ENCODE measurements around the gene LARP4. TPM values are rescaled to one million over a fixed set of nuclear protein-coding genes. Genes with fewer than 3 reads are reported as not detected.
"Not testable (repeated sequence)": the region's sequence is repeated elsewhere in the genome, so short reads cannot be mapped to it uniquely, and the experiment has no call there.

Gene LARP4
- total RNA-seq, 1 donor from 2014 or later, result 87.3 TPM

DNA sequence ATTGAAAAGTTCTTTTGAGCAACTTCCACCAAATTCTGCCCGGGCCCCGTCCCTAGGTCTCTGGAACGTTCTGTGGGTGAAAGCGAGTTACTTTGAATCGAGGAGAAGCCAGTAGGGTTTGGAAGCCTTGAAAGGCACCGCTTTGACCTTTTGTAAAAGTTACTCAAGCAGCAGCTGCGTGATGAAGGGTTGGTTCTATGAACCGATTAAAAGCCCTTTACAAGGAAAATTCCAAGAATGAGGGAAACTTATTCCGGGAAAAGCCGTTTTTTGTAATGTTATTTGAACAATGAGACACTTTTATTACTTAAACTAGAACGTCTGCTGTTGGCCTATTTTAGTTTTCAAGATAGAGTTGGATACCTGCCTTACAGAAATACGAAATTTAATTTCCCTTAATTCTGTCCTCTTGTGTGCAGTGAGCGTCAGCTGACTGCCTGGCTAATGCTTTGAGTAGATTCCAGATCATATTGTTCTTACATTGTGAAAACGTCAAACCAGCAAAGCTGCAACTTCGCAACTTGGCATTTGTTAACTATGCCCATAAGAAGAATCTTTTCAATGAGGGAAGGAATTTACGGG is 906 bp downstream of the LARP4 start:
- peak; percentile 59 for DNase-seq

DNA sequence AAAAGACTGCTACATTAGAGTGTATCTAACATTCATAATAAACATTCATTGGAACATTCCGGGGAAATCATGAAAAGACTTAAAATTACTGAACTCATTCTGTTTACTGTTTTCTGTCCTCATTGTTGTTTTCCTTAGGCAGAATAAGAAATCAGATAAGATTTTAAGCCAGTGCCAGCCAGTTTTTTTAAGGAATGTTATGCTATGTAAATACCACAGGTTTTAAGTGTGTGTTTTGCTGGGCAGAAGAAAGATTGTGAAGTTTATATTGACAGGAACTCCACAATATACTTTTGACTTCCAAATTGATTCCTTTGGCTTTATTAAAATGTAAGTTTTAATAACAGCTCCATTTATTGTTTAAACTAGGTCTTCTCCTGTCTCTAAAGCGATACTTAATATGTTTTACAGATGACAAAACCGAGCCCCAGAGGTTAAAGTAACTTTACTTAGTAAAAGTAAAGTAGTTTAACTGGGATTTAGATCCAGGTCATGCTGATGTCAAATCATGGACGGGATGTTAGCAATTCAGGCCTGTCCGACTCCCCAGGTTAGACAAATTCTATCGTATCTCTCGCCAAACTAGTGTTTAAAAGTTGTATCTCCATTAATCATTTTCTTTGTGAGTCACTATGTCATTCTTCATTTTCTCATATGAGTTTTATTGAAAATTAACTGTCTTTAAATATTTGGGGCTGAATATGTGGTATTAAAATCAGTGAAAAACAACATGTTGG is 1.7 kb downstream of the LARP4 start:
- DNase-seq, result peak; percentile 10

DNA sequence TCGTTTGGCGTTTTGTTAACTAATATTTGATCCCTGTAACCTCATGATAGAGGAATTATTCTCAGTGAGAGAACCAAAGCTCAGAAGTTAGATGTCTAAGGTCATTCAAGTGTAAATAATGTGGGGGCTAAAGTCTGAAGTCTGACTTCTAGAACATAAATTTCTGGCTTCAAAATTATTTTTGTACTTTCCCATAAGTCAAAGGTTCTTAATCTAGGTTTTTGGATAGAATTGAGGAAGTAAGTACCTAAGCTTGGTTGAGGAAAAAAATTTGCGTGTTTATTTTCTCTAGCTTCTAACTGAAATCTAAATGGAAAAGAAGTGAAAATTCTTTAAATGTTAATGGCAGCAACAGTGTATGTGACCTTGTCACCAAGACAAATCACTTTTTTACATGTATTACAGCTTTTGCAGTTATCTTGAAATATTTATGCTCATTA is 2.3 kb downstream of the LARP4 start:
- no peak for DNase-seq

DNA sequence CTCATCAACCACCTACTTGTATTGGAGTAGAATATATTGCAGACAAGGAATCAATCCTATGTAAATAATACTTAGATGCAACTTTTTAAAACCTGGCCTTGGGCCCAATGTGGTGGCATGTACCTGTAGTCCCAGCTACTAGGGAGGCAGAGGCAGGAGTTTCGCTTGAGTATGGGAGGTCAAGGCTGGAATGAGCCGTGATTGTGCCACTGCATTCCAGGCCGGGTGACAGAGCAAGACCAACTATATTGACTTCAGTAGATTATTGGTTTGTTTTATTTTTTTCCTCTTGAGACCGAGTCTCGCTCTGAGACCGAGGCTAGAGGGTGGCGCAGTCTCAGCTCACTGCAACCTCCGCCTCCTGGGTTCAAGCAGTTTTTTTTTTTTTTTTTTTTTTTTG is 3.6 kb downstream of the LARP4 start:
- no peak for DNase-seq

DNA sequence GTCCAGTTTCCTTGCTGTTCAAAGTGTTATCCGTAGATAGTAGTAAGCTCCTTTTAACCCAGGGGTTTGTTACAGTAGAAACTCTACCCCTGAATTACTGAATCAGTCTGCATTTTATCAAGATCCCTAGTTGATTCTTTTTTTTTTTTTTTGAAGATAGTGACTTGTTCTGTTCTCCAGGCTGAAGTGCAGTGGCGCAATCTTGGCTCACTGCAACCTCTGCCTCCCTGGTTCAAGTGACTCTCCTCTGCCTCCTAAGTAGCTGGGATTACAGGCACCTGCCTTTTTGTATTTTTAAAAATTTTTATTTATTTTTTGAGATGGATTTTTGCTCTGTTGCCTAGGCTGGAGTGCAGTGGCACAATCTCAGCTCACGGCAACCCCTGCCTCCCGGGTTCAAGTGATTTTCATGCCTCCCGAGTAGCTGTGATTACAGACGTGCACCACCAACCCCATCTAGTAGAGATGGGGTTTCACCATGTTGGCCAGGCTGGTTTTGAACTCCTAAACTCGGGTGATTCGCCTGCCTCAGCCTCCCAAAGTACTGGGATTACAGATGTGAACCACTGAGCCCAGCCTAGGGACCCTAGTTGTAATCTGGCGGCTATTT is 10.5 kb downstream of the LARP4 start:
- no peak for DNase-seq

DNA sequence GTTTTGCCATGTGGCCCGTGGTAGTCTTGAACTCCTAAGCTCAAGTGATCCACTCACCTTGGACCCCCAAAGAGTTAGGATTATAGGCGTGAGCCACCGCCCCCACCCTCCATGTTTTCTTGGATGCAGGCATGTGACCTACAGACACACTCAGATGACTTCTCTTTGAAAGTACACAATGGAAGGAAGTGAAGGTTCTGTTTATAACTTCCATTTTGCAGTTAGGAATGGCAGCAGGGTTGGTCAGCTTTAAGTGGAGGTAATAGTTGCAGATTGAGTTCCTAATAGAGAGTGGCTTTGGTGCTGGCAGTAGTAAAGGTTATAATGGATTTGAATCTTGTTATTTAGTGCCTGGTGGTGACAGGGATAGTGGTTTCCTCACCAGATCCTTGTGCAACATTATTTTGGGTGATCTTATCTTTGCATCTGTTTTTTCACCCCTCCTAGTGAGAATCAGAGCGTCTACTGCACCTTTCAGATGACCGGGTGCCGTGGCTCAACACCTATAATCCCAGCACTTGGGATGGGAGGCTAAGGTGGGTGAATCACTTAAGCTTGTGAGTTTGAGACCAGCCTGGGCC is 15.3 kb downstream of the LARP4 start:
- DNase-seq, result no peak

DNA sequence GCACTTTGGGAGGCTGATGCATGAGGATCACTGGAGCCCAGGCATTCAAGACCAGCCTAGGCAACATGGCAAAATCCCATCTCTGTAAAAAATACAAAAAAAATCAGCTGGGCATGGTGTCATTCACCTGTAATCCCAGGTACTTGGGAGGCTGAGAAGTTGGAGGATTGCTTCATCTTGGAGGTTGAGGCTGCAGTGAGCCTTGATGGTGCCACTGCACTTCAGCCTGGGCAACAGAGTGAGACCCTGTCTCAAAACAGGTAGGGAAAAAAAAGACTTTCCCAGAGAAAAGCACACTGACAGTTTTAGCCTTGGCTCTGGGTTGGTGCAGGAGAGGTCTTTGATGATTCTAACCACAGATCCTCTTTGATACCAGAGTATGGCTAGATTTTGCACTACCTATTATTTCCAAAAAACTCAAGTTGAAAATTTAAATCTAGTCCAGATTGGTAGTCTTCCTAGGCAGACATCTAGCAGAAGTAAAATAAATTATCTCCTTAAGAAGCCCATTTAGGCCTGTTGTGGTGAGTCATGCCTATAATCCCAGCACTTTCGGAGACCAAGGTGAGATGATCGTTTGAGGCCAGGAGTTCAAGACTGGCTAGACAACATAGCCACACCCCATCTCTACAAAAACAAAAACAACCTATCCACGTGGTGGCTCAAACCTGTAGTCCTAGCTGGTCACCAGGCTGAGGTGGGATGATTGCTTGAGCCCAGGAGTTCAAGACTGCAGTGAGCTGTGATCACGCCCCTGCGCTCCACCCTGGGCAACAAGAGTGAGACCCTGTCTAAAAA is 18.6 kb downstream of the LARP4 start:
- DNase-seq, result no peak

DNA sequence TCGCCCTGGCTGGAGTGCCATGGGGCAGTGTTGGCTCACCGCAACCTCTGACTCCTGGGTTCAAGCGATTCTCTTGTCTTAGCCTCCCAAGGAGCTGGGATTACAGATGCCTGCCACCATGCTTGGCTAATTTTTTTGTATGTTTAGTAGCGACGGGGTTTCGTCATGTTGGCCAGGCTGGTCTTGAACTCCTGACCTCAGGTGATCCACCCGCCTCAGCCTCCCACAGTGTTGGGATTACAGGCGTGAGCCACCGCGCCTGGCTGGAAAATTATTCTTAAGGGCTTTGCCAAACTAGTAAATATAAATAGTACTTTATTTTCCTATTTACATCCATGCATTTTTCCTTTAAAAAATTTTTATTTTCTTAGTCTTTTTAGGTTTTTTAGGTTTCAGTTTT is 22.2 kb downstream of the LARP4 start:
- not testable (repeated sequence) for DNase-seq

DNA sequence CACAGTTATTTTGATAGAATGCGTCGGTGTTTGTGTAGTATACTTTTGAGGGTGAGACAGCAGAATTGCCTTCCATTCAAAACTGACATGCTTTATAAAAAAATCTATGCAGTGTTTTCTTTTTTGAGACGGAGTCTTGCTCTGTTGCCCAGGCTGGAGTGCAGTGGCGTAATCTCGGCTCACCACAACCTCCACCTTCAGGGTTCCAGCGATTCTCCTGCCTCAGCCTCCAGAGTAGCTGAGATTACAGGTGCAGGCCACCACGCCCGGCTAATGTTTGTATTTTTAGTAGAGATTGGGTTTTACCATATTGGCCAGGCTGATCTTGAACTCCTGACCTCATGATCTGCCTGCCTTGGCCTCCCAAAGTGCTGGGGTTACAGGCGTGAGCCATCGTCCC is 22.7 kb downstream of the LARP4 start:
- DNase-seq, result not testable (repeated sequence)

DNA sequence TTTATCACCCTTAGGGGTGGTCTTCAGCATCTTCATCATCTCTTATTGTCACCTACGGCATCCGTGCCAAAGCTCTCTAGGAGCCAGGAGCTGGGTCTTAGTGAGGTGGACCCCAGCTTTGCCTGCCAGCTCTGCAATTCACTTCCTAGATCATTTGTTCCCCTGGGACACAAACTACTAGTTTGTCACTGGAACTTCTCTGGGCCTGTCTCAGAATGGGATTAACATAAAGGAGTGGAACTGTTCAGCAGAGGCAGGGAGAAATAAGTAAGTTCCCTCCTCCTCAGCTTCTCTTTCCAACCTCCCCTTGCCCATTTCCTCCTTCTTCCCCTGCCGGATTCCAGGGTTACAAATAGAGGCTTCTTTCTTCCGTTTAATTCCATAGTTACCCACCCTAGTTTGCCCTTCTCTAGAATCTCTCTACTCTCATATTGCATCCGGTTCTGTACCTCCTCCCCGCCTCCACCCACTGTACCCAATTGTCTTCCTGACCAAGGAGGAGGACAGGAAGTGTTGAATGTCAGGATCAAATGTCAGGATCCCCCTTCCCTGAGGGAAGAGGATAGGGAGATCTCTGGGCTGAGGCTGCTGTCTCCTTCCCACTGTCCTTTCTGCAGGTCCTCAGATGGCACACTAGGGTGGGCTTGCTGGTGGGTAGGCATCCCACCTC is 25.0 kb downstream of the LARP4 start:
- DNase-seq, result peak; percentile 3

DNA sequence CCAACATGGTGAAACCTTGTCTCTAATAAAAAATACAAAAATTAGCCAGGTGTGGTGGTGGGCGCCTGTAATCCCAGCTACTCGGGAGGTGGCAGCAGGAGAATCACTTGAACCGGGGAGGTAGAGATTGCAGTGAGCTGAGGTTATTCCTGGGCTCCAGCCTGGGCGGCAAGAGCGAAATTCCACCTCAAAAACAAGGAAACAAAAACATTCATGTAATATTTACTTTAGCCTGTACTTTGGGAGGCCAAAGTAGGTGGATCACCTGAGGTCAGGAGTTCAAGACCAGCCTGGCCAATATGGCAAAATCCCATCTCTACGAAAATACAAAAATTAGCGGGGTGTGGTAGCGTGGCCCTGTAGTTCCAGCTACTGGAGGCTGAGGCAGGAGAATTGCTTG is 31.0 kb downstream of the LARP4 start:
- not testable (repeated sequence) for DNase-seq

DNA sequence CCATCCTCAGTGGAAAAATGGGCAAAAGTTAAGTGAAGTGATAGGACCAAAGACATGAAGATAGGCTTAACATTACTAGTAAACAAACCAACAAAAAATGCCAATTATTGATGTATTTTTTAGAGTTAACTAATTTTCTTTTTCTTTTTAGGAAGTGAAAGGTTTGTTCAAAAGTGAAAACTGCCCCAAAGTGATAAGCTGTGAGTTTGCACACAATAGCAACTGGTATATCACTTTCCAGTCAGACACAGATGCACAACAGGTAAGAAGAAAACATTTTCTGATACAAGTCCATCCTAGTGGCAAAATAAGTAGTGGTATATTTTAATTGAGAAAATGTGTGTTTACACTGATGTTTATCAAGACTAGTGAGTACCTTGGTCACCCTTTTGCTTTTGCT is 39.6 kb downstream of the LARP4 start:
- no peak for DNase-seq

DNA sequence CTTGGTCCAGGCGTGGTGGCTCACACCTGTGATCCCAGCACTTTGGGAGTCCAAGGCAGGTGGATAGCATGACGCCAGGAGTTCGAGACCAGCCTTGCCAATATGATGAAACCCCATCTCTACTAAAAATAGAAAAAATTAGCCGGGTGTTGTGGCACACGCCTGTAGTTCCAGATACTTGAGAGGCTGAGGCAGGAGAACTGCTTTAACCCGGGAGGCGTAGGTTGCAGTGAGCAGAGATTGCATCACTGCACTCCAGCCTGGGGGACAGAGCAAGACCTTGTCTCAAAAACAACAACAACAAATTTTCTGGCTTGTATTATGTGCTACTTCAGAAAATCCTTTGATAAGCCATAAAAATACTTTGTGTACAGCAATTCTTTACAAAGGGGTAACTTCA is 41.1 kb downstream of the LARP4 start:
- DNase-seq, result no peak

DNA sequence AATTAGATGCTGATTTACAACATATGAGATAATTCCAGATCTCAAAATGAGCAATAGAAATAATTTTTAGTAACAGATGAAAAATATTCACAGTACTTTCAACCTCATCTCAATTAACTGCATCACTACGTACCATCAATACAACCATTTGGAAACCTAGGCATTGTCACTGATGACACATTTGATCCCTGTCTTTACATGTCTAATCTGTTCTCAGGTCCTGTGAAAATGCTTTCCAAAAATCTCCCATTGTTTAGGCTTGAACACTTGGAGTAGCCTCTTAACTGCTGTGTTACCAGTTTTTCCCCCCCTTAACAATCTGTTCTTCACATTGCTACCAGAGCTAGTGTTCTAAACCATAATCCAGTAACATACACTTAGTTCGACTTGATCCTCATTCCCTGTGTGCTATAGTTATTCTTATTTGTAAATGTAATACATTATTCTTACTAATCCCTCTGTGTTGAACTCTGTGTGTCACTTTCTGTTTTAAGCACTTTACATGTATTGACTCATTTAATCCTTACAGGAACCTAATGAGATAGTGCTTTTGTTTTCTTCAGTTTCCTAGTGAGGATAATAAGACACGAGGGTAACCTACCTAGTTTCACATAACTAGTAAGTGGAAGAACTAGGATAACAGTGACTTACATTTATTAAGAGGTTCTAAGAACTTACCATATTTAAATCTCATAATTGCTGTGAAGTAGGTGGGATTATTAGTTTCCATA is 41.7 kb downstream of the LARP4 start:
- DNase-seq, result no peak

DNA sequence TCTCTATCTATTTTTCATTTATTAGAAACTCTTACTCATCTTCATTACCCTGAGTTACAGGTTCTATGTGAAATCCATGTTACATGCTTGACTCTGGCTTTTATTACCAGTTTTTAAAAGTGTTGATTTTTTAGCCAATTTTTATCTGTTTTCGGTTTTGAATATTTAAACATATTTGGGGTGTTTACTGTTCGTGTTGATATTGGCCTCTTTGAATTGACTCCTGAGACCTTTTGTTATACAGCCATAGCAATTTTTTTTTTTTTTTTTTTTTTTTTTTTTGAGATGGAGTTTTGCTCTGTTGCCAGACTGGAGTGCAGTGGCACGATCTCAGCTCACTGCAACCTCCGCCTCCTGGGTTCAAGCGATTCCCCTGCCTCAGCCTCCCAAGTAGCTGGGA is 49.0 kb downstream of the LARP4 start:
- DNase-seq, result not testable (repeated sequence)

DNA sequence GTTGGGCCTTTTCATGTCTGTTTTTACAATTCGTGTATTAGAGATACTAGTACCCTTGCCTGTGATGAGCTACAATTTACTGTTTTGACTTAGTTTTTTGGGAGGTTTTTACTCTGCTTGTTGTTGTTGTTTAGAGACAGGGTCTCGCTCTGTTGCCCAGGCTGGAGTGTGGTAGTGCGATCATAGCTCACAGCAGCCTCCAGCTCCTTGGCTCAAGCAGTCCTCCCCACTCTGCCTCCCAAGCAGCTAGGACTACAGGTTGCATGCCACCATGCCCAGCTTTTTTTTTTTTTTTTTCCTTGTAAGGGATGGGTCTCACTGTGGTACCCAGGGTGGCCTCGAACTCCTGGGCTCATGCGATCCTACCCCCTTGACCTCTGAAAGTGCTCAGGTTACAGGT is 52.1 kb downstream of the LARP4 start:
- DNase-seq, result no peak

DNA sequence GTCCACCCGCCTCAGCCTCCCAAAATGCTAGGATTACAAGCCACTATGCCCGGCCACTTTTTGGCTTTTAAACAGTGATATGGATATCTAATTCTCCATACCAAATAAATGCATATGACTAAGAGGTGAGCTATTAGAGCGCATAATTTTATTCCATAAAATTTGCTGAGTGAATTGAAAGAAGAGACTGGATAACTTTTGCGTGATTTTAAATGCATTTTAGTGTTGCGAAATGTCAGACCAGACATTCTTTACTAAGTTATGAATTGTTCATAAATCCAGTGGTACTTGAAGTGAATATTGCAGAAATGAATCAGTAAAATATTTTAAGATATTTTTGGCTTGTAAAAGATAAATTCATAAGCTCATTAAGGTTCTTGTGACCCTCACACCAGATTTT is 53.2 kb downstream of the LARP4 start:
- DNase-seq, result no peak

DNA sequence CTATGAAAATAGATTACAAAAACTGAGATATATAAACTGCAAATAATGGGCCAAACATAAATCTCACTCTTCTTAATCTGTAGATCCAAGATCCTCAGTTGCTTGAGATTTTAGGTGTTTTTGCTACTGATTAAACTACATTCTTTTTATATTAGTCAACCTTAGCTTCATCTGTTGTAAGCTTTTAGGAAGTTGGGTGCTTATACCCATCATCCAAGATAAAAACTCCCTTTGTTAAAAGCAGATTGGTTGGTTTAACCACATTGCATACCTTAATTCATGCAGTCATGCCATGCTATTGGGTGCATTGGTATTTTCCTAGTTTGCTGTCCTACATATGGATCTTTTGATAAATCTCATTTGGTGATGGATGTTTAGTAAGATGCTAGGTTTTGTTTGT is 57.9 kb downstream of the LARP4 start:
- DNase-seq, result no peak

DNA sequence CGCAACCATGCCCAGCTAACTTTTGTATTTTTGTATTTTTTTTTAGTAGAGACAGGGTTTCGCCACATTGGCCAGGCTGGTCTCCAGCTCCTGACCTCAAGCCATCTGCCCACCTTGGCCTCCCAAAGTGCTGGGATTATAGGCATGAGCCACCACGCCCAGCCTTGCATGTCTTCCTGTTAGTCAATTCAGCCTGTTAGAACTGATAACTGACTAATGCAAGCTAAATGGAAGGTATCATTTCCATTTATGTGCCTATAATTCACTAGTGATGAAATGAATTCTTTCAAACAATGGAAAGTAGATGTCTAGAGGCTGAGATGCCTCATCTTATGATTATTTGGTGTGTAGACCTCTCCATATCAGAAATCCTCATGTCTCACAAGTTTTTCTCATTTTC is 66.8 kb downstream of the LARP4 start:
- no peak for DNase-seq

DNA sequence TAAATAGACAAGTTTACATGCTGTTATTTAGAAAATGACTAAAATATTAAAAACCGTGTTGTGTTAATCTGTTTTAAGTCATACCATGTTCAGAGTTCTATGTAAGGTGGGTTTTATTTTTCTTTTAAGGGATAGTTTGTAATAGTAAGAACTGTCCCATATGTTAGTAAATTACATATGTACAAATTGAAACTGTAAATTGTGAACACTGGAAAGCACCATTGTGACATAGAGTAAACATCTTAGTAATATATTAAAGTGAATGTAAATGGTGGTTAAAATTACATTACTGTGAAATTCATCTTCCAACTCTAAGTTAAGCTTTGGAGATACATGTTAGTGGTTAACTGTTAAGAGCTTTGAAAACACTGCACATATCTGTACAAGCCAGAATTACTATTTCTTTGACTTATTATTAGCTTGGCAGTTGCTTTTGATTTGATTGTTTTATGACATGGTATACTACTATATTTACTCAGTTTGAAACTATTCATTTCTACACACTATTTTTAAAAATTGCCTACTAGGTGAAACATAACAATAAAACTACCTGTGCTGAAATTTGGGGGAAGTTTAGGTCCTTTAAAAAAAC is 76.7 kb downstream of the LARP4 start:
- DNase-seq, result no peak

DNA sequence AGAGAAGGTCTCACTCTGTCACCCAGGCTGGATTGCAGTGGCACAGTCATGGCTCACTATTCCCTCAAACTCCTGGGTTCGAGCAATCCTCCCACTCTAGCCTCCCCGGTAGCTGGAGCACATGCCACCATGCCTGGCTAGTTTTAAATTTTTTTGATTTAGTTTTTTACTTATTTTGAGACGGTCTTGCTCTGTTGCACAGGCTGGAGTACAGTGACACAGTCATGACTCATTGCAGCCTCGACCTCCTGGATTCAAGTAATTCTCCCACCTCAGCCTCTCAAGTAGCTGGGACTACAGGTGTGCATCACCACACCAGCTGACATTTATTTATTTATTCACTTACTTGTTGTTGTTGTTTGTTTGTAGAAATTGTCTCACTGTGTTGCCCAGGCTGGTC is 81.9 kb downstream of the LARP4 start:
- no peak for DNase-seq
